GM19324 (cell line): ENCODE results near the gene FCGR2B.
A peak's percentile ranks its signal among the peaks of the same experiment; 100 is the strongest.
"Not testable (repeated sequence)": the region's sequence is repeated elsewhere in the genome, so short reads cannot be mapped to it uniquely, and the experiment has no call there.

ENCODE experiments used
- ATAC-seq: cut with Tn5 transposase; IDR thresholded peaks from one replicate; pipeline ENCODE4 v1.9.1; 2021; ENCODE audit warnings: mild to moderate bottlenecking, moderate library complexity; ENCODE audit not compliant: unreplicated experiment, low FRiP score

FCGR2B gene

DNA sequence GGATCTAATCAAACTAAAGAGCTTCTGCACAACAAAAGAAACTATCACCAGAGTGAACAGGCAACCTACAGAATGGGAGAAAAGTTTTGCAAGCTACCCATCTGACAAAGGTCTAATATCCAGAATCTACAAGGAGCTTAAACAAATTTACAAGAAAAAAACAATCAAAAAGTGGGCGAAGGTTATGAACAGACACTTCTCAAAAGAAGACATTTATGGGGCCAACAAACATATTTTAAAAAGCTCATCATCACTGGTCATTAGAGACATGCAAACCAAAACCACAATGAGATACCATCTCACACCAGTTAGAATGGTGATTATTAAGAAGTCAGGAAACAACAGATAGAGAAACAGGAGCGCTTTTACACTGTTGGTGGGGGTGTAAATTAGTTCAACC lies 35.4 kb downstream of the FCGR2B start:
- not testable (repeated sequence) for ATAC-seq

DNA sequence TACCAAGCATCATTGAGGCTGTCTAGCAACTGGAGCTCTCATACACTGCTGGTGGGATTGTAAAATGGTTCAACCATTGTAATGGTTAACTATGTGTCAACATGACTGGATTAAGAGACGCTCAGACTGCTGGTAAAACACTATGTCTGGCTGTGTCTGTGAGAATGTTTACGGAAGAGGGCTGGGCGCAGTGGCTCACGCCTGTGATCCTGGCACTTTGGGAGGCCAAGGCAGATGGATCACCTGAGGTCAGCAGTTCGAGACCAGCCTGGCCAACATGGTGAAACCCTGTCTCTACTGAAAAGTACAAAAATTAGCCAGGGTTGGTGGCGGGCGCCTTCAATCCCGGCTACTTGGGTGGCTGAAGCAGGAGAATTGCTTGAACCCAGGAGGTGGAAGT lies 39.3 kb downstream of the FCGR2B start:
- ATAC-seq: no peak

DNA sequence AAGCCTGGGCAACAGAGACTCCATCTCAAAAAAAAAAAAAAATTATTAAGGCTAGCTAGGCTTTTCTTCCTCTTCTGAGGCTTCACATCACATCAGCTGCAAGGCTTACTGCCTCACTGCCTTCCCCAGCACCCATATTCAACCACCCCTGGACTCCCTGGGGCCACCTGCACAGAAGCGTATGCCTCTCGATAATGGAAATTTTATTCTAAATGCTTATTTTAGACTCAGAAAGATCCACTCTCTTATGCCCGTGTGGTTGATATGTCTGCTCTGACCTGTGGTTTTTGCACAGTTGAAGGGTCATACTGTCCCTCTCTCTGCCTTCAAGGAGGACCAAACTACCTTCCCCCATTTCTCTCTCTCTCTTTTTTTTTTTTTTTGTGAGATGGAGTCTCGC lies 42.6 kb downstream of the FCGR2B start:
- ATAC-seq: no peak

DNA sequence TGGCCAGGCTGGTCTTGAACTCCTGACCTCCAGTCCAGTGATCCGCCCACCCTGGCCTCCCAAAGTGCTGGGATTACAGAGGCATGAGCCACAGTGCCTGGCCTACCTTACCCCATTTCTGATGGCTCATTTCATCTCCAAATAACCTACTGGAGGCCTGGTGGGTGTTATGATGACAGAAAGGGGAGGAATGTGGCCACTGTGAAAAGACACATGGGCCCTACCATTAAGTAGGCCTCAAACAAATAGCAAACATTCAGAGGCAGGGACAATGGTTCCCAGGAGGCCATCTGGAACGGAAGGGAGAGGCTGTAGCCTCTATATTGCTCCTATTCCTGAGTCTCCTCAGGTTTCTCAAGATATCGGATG lies 43.2 kb downstream of the FCGR2B start:
- ATAC-seq: no peak

DNA sequence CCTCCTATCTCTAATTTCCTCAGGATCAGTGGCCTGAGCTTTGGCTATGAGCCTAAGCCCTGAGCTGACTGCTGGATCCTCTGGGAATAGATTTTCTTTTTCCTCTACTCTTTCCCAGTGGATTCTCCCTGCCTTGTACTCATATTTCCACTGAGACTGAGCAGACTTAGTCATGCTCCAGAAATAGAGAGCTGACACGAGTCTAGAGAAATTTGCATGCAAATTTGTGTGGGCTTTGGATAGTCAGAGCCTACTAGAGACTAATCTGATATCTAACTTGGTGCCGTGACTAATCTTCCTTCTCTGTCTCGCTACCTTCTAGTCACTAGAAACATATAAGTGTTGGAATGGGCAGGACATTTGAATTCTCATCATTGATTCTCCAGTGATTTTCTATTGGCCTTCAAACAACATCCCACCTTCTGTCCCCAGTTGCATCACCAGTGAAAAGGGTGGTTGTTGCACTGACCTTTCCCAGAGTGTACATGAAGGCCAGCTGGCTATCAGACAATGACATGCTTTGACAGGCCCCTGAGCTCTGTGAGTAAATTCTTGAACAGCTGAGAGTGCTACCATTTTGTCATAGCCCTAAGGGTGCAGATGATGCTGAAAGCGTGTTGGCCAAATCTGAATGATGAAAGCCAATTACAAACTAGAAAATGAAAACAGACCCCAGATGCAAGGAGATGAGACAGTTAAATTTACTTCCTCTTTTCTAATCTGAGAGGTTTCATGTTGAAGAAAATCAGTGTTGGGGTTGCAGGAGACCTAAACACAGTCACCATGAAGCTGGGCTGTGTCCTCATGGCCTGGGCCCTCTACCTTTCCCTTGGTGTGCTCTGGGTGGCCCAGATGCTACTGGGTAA lies 43.8 kb downstream of the FCGR2B start, which contains the start of gene FCRLA:
FCRLA (plus strand) TSS at position 748 of the 866 bp plus-strand sequence; CDS start at position 784, 36 bp downstream.
- ATAC-seq: peak; percentile 58

DNA sequence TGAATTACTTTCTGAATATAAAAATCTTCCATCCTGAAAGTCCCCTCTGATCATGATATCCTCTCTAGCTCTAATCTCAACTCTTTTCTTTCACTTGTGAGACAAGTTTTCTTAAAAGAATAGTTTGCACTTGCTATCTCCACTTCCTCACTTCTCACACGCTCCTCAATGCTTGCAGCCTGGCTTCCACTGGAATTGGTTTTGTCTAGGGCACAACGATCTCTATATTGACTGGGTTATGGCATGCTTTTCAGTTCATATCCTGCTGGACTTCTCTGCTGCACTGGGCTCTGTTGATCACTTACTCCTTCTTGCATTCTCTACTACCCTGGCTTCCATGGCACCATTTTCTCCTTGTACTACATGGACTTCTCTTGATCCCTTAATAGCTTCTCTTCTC lies 44.6 kb downstream of the FCGR2B start:
- no peak for ATAC-seq

DNA sequence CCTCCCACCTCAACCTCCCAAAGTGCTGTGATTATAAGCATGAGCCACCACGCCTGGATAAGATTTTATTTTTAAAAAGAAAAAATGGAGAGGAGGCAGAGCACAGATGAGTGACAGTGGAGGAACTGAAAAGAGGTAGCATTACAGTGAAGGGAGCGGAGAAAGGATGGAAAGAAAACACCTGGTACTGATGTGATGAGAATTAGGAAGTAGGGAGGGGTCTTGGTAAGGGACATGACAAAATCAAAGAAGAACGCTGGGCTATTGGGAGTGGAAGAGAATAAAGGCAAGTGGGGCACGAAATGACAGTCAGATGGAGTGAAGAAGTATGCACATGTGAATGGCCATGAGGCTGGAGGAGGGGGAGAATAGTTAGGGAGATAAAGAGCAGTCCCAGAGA lies 46.4 kb downstream of the FCGR2B start:
- ATAC-seq: no peak

DNA sequence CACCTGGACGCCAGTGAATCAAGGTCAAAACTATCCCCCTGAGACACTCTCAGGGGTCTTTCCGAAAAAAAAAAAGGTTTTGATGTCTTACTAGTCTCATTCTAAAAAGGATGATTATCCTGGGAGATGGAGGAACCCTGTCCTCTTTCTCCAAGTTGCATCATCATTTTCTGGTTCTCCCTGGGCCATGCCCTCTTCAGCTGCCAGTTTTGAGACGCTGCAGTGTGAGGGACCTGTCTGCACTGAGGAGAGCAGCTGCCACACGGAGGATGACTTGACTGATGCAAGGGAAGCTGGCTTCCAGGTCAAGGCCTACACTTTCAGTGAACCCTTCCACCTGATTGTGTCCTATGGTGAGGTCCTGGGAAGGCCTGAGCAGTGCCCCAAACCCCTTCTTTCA lies 47.6 kb downstream of the FCGR2B start:
- ATAC-seq: no peak

DNA sequence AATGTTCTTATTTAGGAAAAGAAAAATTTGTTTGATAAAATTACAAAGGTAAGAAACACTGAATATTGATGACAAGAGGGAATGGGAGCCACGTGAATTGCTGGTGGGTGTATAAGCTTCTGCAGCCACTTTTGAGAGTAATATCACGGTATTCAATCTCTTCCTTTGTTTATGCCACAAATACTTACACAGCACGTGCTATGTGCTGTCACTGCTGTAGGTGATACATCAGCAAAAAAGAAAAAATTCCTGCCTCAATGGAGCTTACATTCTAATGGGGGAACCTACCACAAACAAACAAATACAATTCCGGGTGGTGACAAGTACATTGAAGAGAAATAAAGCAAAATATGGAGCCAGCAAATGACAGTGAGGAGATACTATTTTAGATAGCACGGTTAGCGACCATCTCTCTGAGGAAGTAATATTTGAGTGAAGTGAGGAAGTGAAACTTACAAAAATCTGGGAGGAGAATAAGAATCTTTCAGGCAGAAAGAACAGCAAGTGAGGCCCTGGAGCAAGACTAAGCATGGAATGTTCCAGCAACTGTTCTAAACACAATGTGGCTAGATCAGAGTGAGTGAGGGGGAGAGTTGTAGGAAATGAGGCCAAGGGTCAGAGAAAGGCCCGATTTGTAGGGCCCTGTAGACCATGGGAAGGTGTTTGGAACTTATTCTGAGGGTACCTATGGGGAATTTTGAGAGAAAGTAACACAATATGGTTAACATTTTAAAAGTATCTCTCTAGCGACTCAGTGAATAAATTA lies 55.8 kb downstream of the FCGR2B start:
- peak; percentile 51 for ATAC-seq

DNA sequence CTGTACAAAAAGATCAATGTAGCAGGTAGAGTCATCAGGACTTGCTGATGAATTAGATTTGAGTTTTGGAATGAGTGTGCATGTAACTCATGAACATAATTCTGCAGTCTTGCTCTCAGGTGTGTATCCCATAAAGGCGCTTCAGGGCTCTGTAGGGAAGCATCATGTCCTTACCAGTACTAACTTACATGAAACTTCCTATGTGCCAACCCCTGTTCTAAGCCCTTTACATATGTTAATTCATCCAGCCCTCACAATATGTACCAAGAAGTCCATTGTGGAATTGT lies 56.3 kb downstream of the FCGR2B start:
- ATAC-seq: peak; percentile 26

DNA sequence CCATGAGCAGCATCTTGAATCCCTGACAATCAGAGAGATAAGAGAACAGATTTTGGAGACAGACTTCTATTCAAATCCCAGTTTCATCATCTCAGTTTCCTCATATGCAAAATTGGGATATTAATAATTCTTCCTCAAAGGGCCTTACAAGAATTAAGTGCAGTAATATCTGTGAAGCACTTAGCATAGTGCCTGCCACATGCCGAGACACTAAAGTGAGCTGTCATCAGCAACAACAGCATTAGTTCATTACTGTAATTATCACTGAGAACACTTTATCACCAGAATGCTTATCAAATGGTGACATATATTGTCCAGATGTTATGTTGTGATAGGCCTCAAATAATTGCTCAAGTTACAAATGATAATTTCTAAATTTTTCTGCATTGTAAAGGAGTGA lies 57.5 kb downstream of the FCGR2B start:
- ATAC-seq: no peak

DNA sequence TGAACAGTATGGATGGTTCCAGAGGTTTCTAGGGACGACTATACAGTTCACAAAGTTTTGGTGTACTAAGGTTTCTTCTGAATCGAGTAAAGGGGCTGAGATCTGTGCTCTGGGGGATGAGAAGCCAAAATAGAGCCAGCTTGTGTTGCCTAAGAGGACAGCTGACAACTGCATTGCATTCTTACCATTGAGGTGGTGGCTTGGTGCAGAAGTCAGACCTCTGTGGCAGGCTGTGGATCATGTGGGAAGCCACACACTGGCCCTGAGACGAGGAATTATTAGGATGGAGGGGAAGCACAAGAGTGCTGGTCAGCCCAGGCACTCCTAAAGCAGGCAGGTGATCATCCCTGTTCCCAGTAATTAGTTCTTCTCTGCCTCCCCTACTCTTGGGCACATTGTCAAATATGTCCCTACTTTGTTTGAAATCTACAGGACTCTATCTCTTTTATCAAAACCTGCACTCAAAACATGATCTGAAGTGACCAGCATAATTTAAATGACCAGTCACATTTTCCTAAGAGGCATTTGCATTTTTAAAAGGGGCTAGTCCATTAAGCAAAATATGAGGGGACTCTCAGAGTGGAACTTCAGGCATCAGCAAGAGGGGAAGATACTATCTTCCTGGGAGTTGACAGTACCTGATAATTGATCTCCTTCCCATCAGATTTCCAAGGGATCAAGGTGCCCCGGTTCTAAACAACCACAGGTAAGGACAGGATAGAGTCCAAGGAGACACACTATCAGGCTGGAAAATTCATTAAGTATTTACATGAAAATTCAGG lies 58.2 kb downstream of the FCGR2B start, which contains the start of gene FCRLB:
FCRLB (plus strand) TSS at position 589 of the 782 bp plus-strand sequence. CDS start 1,129 bp downstream, outside the sequence.
- no peak for ATAC-seq

DNA sequence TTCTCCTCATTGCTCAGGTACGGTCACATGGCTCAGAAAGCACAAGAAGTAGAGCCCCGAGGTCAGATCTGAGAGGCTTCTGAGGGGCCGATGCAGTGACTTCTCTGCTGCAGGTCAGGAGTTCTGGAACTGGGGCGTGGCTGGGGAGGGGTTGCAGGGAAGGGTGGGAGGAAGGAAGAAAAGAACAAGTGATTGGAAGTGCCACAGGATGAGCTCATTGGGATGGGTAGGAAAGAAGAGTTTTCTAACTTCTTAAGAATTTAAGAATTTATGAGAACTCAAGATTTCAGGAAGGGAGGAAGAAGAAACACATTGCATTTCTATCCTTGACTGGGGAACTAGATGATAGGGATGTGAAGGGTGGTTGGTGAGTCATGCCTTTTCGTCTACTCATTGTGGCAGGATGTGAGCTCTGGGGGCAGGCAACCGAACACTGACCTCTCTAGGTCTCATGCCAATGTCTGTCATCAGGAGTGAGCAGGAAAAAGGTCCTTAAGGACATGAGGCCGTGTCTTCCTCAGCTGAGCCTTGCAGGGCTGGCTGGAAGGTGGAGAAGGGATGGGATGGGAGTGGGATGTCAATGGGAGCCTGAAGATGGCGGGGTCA lies 58.9 kb downstream of the FCGR2B start:
- ATAC-seq: no peak

DNA sequence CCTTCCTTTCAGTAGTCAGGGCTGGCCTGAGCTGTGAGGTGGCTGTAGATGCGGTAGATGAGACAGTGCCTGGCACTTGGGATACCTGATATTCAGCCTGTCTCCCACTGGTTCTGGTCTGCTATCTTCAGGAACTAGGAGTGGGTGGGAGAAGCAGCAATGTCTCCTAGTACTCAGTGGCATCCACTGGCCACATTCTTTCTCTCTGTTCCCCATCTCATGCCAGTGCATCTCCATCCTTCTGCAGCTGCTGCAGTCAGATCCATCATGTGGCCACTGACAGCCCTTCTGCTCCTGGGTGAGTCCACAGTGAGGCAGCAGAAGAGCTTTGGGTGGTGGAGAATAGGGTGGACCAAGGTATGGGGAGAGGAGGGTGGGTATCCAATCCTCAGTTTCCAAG lies 59.5 kb downstream of the FCGR2B start:
- ATAC-seq: no peak

DNA sequence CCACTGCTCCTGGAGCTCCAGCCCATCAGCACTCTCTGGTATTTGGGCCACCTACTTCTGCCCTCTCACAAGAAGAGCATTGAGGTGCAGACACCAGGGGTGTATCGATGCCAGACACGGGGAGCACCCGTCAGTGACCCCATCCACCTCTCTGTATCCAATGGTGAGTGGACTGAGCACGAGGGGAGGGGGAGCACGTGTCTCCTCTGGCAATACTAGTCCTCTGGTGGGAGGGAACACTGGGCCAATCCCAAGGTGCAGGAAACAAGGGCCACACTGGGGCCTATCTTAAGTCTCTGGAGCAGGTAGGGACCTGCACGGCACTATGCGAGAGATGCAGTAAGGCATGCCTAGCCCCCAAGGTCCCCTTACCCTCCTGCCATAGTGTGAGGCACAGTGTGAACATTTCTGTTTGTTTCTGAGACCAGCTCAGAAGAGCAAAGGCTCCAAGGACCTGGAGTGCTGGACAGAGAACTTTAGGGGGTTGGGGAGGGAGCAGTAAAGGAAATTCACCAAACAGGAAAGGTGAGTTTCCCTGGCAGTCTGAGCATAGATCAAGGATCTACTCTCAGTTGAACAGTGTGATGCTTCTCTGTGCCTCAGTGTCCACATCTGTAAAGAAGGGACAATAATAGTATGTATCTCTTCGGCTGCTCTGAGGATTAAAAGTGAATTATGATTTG lies 60.7 kb downstream of the FCGR2B start:
- no peak for ATAC-seq

DNA sequence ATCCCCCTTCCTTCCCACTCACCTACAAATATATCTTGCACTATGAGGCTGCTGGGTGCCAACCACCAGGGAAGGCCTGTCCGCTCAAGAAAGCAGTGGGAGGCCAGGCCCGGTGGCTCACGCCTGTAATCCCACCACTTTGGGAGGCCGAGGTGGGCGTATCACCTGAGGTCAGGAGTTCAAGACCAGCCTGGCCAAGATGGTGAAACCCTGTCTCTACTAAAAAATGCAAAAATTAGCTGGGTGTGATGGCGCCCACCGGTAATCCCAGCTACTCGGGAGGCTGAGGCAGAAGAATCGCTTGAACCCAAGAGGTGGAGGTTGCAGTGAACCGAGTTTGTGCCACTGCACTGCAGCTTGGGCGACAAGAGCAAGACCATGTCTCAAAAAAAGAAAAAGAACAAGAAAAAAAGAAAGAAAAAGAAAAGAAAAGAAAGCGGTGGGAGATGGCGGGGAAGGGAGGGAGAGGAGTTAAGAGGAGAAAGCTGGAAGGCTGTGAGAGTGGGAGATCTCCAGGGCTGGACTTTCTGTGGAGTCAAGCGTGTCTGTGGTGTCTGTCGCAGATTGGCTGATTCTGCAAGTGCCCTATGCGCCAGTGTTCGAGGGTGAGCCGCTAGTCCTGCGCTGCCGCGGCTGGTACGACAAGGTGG lies 62.4 kb downstream of the FCGR2B start:
- not testable (repeated sequence) for ATAC-seq

DNA sequence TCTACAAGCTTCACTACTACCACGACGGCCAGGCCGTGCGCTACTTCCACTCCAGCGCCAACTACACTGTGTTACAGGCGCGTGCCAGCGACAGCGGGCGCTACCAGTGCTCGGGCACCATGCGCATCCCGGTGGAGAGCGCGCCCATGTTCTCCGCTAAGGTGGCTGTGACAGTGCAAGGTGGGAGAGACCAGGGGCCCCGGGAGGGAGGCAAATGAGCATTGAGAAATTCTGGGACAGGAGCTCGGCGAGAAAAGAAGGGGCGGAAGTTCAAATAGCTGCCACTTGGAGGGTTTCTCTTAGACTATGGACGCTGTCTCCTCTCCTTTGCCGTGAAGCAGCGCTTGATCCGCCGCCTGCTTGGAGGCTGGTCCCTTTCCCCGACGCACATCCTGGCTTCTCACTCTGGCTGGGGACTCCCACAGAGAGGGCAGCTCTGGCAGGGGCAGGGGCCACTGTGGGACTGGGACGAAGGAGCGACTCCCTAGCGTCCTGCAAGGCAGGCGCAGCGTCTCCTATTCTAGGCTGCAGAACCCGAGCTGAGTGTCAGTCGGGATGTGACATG lies 63.0 kb downstream of the FCGR2B start:
- peak; percentile 23 for ATAC-seq

DNA sequence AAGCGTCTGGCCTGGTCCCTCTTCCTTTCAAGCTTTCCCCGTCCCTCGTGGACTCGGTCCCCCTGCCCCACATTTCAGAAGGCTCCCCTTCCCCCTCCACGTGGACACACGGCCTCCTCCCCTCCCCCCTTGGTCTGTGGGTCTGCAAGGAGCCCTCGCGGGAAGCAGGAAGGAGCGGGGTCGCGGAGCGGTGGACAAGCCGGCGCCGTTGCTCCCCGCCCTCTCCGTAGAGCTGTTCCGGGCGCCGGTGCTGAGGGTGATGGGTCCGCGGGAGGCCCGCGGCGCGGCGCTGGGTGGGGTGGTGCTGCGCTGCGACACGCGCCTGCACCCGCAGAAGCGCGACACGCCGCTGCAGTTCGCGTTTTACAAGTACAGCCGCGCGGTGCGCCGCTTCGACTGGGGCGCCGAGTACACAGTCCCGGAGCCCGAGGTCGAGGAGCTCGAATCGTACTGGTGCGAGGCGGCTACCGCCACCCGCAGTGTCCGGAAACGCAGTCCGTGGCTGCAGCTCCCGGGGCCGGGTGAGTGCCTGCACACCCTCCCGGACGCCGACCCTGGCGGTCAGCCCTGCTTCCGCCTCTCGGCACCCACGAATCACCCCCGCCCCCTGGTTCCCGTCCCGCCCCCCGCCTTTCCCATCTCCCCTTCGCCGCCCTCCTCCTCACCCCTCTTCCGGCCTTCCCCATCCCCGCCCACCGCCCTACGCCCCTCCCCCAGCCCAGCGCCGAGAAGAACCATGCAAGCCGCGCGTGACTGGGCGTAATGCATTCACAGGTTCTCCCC lies 63.7 kb downstream of the FCGR2B start:
- ATAC-seq: peak; percentile 69
